Upper lobe of left lung (tissue), 4 donors: ENCODE results near the gene SHOC2.

Experiments used
- CTCF ChIP-seq, 6 experiments: fragments of 450-650 bp in 4 of 6; fragments of 200-600 bp in 2 of 6; sonication (generic) in 2 of 6; IDR thresholded peaks; one replicate each; pipeline ENCODE4 v1.5.1; 2016 to 2019; ENCODE audit warnings: antibody characterized with exemption in 6 of 6
- EP300 ChIP-seq, 4 donors: sonication (generic); formaldehyde crosslinking; IDR thresholded peaks; one replicate each; pipeline ENCODE4 v1.5.1; 2017; ENCODE audit warnings: antibody characterized with exemption in 4 of 4, control low read depth in 2 of 4
- POLR2A ChIP-seq, 4 donors: fragments of 450-650 bp; IDR thresholded peaks; one replicate each; pipeline ENCODE4 v1.5.1; 2016 to 2017; ENCODE audit warnings: antibody characterized with exemption in 4 of 4, mild to moderate bottlenecking in 2 of 4

DNA sequence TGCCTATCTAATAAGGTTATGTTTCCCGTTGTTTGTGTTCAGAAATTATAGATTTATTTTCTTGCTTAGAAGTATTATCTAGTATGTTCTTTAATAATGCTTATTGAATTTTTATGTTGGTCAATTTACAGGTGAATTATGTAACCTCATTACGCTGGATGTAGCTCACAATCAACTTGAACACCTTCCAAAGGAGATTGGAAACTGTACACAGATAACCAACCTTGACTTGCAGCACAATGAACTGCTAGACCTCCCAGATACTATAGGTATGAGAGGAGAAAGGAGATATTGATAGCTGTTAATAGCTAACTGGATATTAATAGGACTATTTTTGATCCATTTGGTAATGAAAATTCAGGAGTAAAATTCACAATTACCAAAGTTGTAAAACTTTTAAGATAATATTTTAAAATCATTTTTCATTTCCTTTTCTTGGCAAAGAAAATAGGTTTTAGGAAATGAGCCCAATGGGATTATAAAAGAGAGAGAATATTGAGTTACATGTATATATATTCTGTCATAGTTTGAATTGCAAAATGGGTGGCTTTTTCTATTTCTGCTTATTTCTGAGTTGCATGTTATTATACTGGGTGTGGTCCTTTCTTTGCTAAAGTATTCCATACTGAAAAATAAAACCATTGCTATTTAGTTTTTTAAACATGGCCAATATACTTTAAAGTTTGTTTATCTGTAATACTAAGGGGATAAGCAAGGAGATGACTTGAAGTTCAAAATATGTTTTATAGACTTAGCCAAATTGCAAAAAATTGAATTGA lies 66.3 kb downstream of the SHOC2 start:
- TF ChIP-seq CTCF (IDR thresholded peaks at IDR 0.05) (no peak), POLR2A (IDR thresholded peaks at IDR 0.05) (no peak), EP300 (IDR thresholded peaks at IDR 0.05) (no peak)
